ENCODE measurements around the gene GASK1A.
"Not testable (repeated sequence)": the region's sequence is repeated elsewhere in the genome, so short reads cannot be mapped to it uniquely, and the experiment has no call there.

The GASK1A gene

GRCh38 chr3:43034200-43034599, 55.1 kb downstream of the GASK1A start:
- no peak for DNase-seq

- DNase-seq, result no peak
Observed at GRCh38 chr3:43034911-43035310, 55.8 kb downstream of the GASK1A start.

- DNase-seq, result no peak
Observed at GRCh38 chr3:43035801-43036365, 56.8 kb downstream of the GASK1A start.

DNA sequence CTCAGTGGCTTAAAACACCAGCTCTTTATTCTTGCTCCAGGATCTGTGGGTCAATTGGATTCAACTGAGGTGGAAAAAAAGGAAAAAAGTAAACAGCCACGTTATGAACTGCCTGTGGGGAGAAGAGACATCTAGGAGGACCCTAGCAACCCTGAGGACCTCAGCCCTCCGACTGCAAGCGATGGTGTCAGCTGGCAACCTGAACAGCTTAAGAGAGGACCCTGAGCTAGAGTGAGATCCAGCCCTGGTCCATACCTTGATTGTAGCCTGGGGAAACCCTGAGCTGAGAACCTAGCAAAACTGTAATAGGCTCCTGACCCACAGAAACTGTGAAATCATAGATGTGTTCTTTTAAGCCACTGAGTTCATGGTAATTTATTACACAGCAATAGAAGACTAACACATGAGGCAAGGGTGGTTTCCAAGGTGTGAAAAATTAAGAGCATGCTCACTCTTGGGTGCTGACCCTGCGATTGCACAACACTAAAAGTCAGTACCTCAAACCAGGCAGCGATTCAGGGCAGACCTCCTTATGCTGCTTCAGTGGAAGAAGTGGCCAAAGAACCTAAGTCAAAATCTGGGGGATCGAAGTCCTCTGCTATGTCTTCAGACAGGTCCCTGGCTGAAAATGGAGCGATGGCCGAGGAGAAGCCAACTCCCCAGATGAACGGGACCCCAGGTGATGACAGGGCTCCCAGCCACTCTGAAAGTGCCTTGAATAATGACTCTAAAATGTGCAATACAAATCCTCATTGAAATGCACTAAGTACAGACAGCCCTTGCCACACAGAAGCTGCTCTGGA, 57.7 kb downstream of the GASK1A start:
- DNase-seq, result no peak

DNA sequence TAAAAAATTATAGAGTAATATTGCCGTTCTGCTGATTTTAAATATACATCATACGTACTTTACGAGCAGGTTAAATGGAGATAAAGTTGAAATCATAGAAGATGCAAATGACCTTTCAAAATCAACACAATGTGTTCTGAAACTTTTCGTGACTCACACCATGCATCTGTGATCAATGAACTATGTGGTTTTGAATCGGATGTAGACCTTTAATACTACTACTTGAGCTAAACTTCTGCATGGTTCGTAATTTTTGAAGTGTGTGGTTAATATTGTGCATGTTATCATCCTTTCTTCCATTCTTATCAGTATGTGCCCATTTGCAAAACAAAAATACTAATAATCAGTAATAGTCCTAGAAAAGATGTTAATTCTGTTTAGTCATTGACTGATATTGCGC, 58.9 kb downstream of the GASK1A start:
- no peak for DNase-seq

DNA sequence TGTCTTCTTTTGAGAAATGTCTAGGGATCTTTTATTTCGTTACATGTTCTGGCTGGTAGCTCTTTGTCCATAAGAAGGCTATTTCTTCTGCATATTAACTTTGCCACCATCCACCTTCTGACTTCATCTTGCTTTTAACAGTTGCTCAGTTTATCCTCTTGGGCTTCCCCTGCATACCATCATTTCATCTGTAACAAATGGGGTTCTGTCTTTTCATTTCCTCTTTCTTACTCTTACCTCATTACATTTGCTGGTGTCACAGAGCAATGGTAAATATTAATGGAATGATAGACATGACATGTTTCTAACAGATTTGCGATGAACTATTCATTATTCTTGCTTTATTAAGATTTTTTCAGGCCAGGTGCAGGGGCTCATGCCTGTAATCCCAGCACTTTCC, 62.4 kb downstream of the GASK1A start:
- no peak for DNase-seq

DNA sequence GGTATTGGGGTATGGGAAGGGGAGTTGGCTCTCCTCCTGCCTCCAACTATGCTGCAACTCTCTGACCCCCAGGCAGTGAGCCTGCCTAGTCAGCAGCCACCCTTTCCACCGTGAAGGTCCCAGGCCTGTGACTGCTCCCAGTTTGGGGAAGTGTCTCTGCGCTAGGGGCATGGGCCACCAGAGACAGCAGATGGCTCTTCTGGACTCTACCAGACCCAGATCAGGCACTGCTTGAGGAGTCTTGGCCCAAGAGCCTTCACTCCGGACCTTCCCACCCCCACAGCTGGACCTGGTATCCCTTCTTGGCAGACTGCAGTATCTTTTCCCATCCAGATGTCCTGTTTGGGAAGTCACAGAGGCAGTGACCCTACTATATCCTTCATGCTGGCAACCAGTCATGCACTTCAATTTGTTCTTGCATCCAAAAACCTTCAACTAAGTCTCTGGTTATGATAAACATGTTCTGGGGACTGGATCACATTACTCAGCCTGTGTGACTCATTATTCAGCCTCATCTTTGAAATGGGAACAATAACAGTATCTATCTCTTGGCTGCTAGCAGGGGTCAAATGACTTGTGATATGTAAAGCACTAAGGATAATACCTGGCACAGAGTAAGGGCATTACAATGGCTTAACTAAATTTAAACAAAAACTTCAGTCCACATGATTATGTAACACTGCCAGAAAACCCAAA, 64.1 kb downstream of the GASK1A start:
- no peak for DNase-seq

- no peak for DNase-seq
Observed at GRCh38 chr3:43043793-43044192, 64.7 kb downstream of the GASK1A start.

- not testable (repeated sequence) for DNase-seq
Observed at GRCh38 chr3:43045079-43045478, 66.0 kb downstream of the GASK1A start.

GRCh38 chr3:43046583-43046982, 67.5 kb downstream of the GASK1A start:
- no peak for DNase-seq

- no peak for DNase-seq
Observed at GRCh38 chr3:43048470-43048869, 69.4 kb downstream of the GASK1A start.

- no peak for DNase-seq
Observed at GRCh38 chr3:43053291-43053690, 74.2 kb downstream of the GASK1A start.

DNA sequence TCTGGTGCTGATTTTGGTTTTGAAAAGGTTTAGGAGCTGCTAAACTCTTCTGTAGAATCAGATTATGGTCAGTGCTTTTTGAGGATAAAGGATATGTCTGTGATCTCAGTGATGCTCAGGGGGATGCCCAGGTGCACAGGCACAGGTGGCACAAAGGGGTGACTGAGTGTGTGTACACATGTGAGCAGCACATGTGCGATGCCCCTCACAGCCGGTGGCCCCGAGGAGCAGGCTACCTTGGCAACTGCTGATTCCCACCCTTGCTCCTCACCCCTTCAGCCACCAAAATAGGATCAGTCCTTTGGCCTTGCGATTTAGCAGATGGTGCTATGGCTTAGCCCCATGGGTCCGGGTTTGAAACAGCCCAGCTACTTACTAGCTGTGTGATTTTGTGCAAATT, 75.6 kb downstream of the GASK1A start:
- no peak for DNase-seq

DNA sequence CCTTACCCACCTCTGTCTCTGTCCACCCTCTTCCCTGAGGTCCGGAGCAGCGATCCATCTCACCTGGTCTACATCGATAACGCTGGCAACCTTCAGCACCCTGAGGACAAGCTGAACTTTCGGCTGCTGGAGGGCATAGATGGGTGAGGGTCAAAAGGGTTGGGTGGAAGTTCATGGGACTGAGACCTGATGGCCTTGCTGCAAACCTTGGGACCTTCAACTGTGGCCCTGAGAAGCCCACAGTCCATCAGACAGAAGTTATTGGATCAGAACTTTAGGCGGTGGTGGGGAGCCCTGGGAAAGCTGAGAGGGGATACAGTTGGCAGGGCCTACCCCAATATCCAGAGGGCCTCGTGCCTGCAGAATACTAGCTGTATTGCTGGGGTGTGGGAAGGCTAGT, 76.3 kb downstream of the GASK1A start:
- DNase-seq, result no peak

- no peak for DNase-seq
Observed at GRCh38 chr3:43055806-43056770, 77.0 kb downstream of the GASK1A start.

- no peak for DNase-seq
Observed at GRCh38 chr3:43059456-43059855, 80.3 kb downstream of the GASK1A start.

GRCh38 chr3:43061101-43061895, 82.2 kb downstream of the GASK1A start:
- DNase-seq, result no peak

DNA sequence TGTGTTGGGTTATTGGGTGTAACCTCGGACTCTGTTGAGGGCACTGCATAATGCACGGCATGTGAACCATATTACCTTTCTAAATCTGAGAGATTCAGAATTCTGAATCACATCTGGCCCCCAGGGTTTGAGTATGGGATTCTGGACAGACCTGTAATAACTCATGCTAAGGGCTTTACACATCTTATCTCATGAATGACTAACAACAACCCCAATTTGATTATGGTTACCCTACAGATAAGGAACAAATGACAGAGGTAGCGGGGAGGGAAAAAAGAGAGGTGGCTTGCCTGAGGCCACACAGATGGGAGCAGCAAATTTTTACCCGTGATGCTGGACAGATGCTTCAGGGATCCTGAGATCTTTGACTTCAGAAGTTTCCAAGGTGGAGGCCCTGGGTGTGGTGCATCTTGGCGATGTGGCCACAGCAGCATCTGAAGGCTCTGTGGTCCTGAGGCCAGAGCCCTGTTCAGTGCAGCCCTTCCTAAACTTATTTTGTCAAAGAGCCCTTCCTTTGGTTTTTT, 83.0 kb downstream of the GASK1A start:
- DNase-seq, result no peak

DNA sequence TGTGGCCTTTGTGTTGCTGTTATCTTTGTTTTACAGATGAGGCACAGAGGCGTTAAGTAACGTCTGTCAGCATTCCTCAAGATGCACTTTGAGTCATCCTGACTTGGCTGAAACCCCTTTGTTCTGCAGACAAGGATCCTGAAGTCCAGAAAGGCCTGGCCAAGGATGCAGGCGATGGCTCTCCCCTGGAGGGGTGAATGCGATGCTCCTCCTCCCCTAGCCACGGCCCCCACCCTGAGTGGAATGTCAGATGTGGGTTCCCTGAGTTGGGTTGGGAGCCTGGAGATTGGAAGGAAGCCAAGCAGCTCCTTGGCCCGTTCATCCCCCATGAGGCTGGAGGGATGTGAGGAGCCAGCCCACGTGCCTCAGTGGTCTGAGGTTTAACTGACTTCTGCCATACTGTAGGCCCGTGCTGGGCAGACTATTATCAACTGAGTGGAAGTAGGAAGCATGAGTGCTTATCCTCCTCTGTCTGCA, 83.5 kb downstream of the GASK1A start:
- no peak for DNase-seq

DNA sequence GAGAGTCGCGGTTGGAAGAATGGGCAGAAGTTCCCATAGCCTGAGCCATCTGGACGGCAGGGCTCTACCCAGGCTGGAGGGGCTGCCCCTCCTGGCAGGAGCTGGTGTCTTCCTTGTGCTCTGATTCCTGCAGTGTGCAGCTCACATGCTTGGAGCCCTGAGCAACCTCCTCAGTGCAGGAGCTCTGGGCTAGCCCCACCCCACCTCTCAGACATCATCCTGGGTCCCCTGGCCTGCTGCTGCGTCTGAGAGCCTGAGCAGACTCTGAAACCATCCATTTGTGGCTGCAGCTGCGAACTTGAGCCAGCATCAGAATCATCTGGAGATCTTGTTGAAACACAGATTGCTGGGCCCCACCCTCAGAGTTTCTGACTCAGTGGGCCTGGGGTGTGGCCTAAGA, 84.0 kb downstream of the GASK1A start:
- DNase-seq, result no peak

GRCh38 chr3:43070670-43071069, 91.6 kb downstream of the GASK1A start:
- DNase-seq, result not testable (repeated sequence)

All from NCI-H187 (cell line).